Measurements from ENCODE around the gene CFAP77. TPM values are rescaled to one million over a fixed set of nuclear protein-coding genes. Genes with fewer than 3 reads are reported as not detected.

CFAP77 gene
- total RNA-seq, 1 donor from 2014 or later, result 0.43 TPM

- Mint-ChIP-seq H3K4me3 (ENCODE audit: low read depth) (peak within 1 kb of the TSS; percentile 50), H3K9me3 (ENCODE audit: low read depth) (no peaks in the 10 kb centered on the region), H3K36me3 (ENCODE audit: insufficient read depth) (no peaks in the 10 kb centered on the region), H3K4me1 (ENCODE audit: low read depth) (peaks cover 2% of the 10 kb centered on the region), H3K27me3 (peaks cover 85% of the 10 kb centered on the region), H3K27ac (peak within 1 kb of the TSS; percentile 46)
- DNase-seq (ENCODE audit: low spot score, unreplicated experiment), result no peak
- TF ChIP-seq CTCF (IDR thresholded peaks at IDR 0.05; ENCODE audit: unreplicated experiment), result no peak
Measured at GRCh38 chr9:132582276-132582785, 172.3 kb downstream of the CFAP77 start, which contains the start of gene BARHL1. BARHL1 (plus strand) TSS chr9:132582606; CDS start chr9:132582798, 192 bp downstream.

- H3K9me3 Mint-ChIP-seq (ENCODE audit: low read depth), result no peaks in the 10 kb centered on the region
- no peak overlapping the region for H3K27ac Mint-ChIP-seq
- DNase-seq (ENCODE audit: low spot score, unreplicated experiment), result no peak
- TF ChIP-seq CTCF (IDR thresholded peaks at IDR 0.05; ENCODE audit: unreplicated experiment), result no peak
- no peaks in the 10 kb centered on the region for H3K36me3 Mint-ChIP-seq (ENCODE audit: insufficient read depth)
- H3K4me3 Mint-ChIP-seq (ENCODE audit: low read depth), result no peak overlapping the region
- peaks cover 2% of the 10 kb centered on the region for H3K4me1 Mint-ChIP-seq (ENCODE audit: low read depth)
- H3K27me3 Mint-ChIP-seq, result peaks cover 85% of the 10 kb centered on the region
Measured at GRCh38 chr9:132582786-132583583, 173.0 kb downstream of the CFAP77 start.

- no peak overlapping the region for H3K27ac Mint-ChIP-seq
- H3K27me3 Mint-ChIP-seq, result peaks cover 85% of the 10 kb centered on the region
- H3K4me1 Mint-ChIP-seq (ENCODE audit: low read depth), result peaks cover 2% of the 10 kb centered on the region
- no peak for DNase-seq (ENCODE audit: low spot score, unreplicated experiment)
- TF ChIP-seq CTCF (IDR thresholded peaks at IDR 0.05; ENCODE audit: unreplicated experiment), result no peak
- no peaks in the 10 kb centered on the region for H3K9me3 Mint-ChIP-seq (ENCODE audit: low read depth)
- no peak overlapping the region for H3K4me3 Mint-ChIP-seq (ENCODE audit: low read depth)
- no peaks in the 10 kb centered on the region for H3K36me3 Mint-ChIP-seq (ENCODE audit: insufficient read depth)
Measured at GRCh38 chr9:132583584-132584304, 173.7 kb downstream of the CFAP77 start.

- peaks cover 82% of the 10 kb centered on the region for H3K27me3 Mint-ChIP-seq
- DNase-seq (ENCODE audit: low spot score, unreplicated experiment), result no peak
Measured at GRCh38 chr9:132584601-132585560, 174.9 kb downstream of the CFAP77 start.

More at GRCh38 chr9:132584601-132585560, 174.9 kb downstream of the CFAP77 start:
- Mint-ChIP-seq H3K4me3 (ENCODE audit: low read depth) (no peak overlapping the region), H3K9me3 (ENCODE audit: low read depth) (no peaks in the 10 kb centered on the region), H3K36me3 (ENCODE audit: insufficient read depth) (no peaks in the 10 kb centered on the region), H3K4me1 (ENCODE audit: low read depth) (peaks cover 2% of the 10 kb centered on the region), H3K27ac (no peak overlapping the region)
- TF ChIP-seq CTCF (IDR thresholded peaks at IDR 0.05; ENCODE audit: unreplicated experiment), result no peak

Data from progenitor cell of endocrine pancreas (in vitro differentiated cells).